Transverse colon (tissue), 3 donors: ENCODE measurements around the gene CHRNE.

ENCODE experiments used
- CTCF ChIP-seq, 5 experiments: fragments of 200-600 bp in 3 of 5; fragments of 450-650 bp in 2 of 5; sonication (generic) in 3 of 5; IDR thresholded peaks; 1 replicate in 2 of 5; 2 replicates in 3 of 5; pipeline ENCODE4 v1.5.1; 2016 to 2017; ENCODE audit warnings: antibody characterized with exemption in 5 of 5, inconsistent platforms in 3 of 5, mild to moderate bottlenecking in 2 of 5, moderate library complexity in 1 of 5
- EP300 ChIP-seq: sonication (generic); formaldehyde crosslinking; IDR thresholded peaks from one replicate; pipeline ENCODE4 v1.6.1; 2017; ENCODE audit warnings: antibody characterized with exemption, low read depth
- POLR2A ChIP-seq: fragments of 450-650 bp; IDR thresholded peaks from one replicate; pipeline ENCODE4 v1.6.1; 2016; ENCODE audit warnings: antibody characterized with exemption, mild to moderate bottlenecking, moderate library complexity

GRCh38 chr17:4898927-4899326 lies 4.0 kb downstream of the CHRNE start:
- TF ChIP-seq CTCF (IDR thresholded peaks at IDR 0.05) (no peak), EP300 (no peak), POLR2A (no peak)
